GM19239 (cell line): ENCODE data around the gene OPA3.

Experiments
- DNase-seq: peaks from one replicate; pipeline ENCODE4 v3.0.0; 2011; ENCODE audit warnings: low spot score; ENCODE audit not compliant: insufficient read length
- FAIRE-seq: peaks from 2 replicates; lab custom pipeline; 2011; peaks lifted over from hg19 to GRCh38; lab: Jason Lieb, UNC

The OPA3 gene

GRCh38 chr19:45569619-45570421 lies 14.8 kb downstream of the OPA3 start:
- peak; percentile 87 for FAIRE-seq
- DNase-seq: no peak

DNA sequence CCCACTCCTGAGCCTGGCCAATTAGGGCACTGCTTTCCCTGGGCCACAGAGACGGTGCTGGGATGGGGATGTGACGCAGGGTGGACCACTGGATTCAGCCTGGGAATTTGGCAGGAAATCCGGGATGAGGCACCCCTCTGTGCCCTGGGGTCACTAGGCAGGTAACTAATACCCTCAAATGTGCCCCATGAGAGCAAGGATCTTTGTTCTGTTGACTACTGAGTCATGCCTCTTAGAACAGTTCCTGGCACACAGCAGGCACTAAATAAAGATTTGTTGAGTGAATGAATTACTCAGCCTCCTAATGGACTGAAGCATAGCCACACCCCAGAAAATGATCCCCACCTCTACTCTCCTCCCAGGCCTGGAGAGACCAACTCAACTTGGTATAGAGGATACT lies 15.9 kb downstream of the OPA3 start:
- FAIRE-seq (no peak), DNase-seq (no peak)

DNA sequence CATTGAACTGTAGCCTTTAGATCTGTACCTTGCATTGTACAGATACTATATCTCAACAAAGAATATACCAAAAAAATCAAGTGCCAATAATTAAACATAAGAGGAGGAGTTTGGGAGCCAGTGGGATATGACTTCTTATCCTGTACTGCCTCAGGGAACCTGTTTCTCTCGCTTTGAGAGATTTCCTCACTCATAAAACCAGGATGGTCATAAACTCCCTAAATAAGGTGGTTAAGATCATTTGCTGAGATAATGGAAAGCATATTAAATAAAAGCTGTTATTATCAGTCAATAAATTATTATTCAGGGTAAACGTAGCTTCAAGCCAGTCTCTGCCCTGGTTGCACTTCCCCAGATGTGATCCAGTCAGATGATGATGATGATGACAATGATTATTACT lies 17.0 kb downstream of the OPA3 start:
- FAIRE-seq (no peak), DNase-seq (no peak)

- no peak for DNase-seq
- no peak for FAIRE-seq
Observed at GRCh38 chr19:45564131-45564780, 20.3 kb downstream of the OPA3 start.

GRCh38 chr19:45560686-45561085 lies 23.9 kb downstream of the OPA3 start:
- no peak for FAIRE-seq

DNA sequence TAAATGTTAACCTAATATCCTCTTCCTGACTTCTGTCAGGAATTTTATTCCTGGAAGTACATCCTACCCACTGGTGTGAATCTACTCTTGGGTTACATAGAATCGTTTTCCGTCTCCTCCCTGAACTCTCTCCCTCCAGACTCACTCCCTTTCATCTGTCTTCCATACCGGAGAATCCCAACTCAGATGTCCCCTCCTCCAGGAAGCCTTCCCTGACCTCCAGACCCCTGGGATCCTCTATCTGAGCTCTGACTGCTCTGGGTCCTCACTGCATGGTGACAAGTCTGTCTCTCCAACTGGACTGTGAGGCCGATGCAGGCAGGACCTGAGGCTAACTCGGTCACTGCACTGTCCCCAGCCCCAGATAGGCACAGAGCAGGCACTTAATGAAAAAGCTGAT lies 24.6 kb downstream of the OPA3 start:
- no peak for DNase-seq

More at GRCh38 chr19:45560686-45561085, 23.9 kb downstream of the OPA3 start:
- DNase-seq: no peak

DNA sequence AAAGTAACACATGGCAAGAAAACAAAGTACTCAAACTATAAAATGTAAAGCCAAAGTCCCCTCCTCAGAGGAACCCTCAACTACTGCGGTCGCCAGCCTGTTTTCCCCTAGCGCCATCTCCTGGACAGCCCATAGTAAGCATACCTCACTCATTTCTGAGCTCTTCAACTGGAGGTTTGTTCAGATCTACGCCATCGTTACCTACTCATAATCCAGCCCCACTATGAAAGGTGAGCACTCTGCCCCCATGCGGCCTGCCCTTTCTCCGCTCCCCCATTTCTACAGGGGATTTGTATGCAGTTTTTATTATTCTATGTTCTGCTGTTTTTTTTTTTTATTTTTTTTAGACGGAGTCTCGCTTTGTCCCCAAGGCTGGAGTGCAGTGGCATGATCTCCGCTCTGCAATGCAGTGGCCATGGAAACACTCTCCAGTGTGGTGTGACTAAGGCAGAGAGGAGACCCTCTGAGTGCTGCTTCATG lies 26.2 kb downstream of the OPA3 start:
- DNase-seq (peak; percentile 78), FAIRE-seq (peak; percentile 82)

More for the DNA sequence above, 24.6 kb downstream of the OPA3 start:
- FAIRE-seq: no peak

DNA sequence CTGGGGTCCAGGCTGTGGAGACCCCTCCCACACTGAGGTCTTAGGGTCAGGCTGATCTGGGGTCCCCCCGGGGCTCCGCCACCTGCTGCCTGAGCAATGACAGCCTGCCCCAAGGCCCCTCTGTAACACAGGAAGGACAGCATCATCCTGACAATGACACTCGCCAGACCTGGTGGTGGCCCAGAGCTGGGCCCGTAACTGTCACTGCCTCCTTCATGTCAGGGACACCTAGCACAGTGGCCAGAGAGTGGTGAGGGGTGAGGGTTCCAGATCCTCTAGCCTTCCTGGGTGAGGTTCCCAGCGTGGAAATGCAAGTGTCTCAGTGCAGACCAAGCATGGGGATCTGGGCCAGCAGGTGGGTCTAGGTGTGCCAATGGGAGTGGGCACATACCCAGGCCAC lies 27.8 kb downstream of the OPA3 start:
- FAIRE-seq (no peak), DNase-seq (no peak)

GRCh38 chr19:45554481-45554880 lies 30.1 kb downstream of the OPA3 start:
- DNase-seq (no peak), FAIRE-seq (no peak)

- FAIRE-seq (no peak), DNase-seq (no peak)
Observed at GRCh38 chr19:45553464-45553863, 31.1 kb downstream of the OPA3 start.

GRCh38 chr19:45547965-45548609 lies 36.5 kb downstream of the OPA3 start:
- FAIRE-seq: no peak
- DNase-seq: no peak

- DNase-seq (no peak), FAIRE-seq (no peak)
Observed at GRCh38 chr19:45547211-45547770, 37.3 kb downstream of the OPA3 start.

DNA sequence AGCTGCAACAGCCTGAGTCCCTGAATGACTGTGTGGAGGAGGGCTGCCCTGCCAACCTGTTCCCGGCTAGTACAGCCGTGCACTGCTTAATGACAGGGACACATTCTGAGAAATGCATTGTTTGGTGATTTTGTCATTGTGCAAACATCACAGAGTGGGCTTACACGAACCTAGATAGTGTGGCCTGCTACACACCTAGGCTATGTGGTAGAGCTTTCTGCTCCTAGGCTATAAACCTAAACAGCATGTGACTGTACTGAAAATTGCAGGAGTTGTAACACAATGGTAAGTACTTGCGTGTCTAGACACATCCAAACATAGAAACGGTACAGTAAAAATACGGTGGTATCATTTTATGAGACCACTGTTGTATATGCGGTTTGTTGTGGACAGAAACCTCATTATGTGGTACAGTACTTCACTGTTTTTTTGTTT lies 42.4 kb downstream of the OPA3 start:
- FAIRE-seq: no peak
- no peak for DNase-seq

- FAIRE-seq (no peak), DNase-seq (no peak)
Observed at GRCh38 chr19:45539459-45539858, 45.1 kb downstream of the OPA3 start.

DNA sequence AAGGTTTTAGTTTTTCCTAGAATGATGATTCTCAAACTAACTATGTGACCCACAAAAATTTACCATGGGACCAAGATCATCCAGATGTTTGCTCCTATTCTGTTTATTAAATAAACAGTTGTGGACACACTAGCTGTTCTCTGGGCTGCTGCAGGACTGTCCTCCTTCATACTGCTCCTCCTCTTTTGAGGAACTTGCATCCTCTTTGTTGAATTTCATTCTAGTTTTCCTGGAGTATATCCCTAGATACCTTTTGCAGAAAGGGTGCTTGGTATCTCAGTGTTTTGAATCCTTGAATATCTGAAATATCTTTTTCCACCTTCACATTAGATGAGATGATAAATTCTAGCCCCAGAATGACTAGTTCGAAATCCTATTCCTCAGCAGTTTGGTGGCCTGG lies 53.3 kb downstream of the OPA3 start:
- FAIRE-seq: no peak
- no peak for DNase-seq

DNA sequence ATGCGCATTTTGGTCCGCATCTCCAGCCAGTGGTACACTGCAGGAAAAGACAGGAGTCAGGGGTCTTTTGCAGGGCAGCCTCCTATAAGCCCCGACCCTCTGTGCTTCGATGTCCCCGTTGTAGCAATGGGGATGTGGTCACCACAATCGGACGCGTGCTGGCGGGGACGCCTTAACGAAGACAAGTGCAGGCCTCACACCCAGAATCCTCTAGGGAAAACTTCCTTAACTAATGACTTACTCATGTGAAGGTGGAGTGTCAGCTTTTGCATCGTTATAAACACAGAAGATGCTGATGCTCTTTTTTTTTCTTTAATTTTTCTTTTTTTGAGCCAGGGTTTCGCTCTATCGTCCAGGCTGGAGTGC lies 55.2 kb downstream of the OPA3 start:
- DNase-seq (no peak), FAIRE-seq (no peak)

DNA sequence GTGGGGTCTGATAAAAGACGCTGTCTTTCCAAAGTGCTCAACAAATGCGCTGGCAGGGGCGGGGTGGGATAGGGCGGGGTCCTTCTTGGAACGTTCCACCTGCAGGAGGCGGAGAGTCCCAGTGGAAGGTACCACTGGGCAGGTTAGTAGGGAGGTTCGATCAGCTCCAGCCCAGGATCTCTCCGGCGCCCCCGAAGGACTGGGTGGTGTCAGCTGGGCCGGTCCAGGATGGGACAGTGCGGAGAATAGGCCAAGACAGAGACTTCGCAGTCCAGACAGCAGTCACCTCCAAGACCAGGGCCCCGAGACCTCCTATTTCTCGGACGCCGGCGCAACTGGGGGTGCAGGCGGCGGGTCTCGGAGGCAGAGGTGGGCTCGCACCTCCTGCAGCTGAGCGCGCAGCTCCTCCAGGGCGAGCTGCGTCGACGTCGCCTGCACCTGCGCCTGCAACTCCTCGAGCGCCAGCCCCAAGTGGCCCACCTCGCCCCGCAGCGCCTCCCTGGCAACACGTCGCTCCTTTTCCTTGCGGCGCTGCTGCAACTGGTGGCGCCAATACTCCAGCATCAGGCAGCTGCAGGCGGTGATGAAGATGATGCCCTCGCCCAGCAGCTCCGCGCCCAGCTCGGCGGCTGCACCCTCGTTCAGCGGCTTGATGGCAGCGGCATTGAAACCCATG lies 55.7 kb downstream of the OPA3 start:
- FAIRE-seq: no peak

GRCh38 chr19:45528149-45528743 lies 56.4 kb downstream of the OPA3 start:
- DNase-seq: no peak

More for the DNA sequence above, 55.7 kb downstream of the OPA3 start:
- no peak for DNase-seq

DNA sequence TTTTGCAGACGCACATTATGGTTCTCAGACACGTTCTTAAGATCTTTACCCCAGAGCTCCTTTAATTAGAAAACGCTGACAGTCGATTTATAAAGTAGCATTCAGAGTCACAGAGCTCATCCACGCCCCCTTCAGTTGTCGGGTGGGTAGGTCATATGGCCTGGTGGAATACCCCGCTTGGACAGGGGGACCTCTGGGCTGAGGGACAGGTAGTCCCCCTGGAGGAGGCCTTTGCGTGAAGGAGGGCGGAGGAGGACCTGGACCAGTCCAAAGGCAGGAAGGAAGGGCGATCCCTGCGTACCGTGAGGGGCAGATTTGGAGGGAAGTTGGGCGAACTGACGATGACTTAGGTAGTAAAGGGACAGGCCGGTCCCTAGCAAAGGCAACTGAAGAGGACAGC lies 56.9 kb downstream of the OPA3 start:
- DNase-seq: no peak
- no peak for FAIRE-seq

More at GRCh38 chr19:45528149-45528743, 56.4 kb downstream of the OPA3 start:
- FAIRE-seq: no peak

- FAIRE-seq (no peak), DNase-seq (no peak)
Observed at GRCh38 chr19:45526971-45527370, 57.6 kb downstream of the OPA3 start.
